GM12878 (cell line): ENCODE measurements around the gene ASF1B. TPM values are rescaled to one million over a fixed set of nuclear protein-coding genes. Genes with fewer than 3 reads are reported as not detected.

Source experiments
- ATAC-seq: fragments of 200-7000 bp; cut with Tn5 transposase; 3 replicates; pipeline ENCODE4 v1.9.1; 2020; ENCODE audit warnings: mild to moderate bottlenecking, moderate library complexity
- BruUV-seq: library from RNA; stranded (reverse); fragments of 400-500 nt; replicated peaks from 2 replicates; lab custom pipeline; 2021; lab: Mats Ljungman, UMichigan
- CTCF ChIA-PET: fragments of 300-600 bp; sonication (Branson Sonifier 250); formaldehyde crosslinking; extraction: SDS; loops from one replicate; lab custom pipeline; 2021; ENCODE audit warnings: inconsistent platforms; lab: Yijun Ruan, JAX
- POLR2A ChIA-PET: fragments of 350-600 bp; formaldehyde crosslinking; extraction: SDS; loops from one replicate; lab custom pipeline; 2021; ENCODE audit warnings: inconsistent platforms; lab: Charles Lee
- RAD21 ChIA-PET: fragments of 300-600 bp; sonication (Branson Sonifier 250); formaldehyde crosslinking; loops from one replicate; lab custom pipeline; 2023; ENCODE audit warnings: antibody characterized with exemption; ENCODE audit not compliant: unreplicated experiment; lab: Charles Lee
- SMC1A ChIA-PET: fragments of 300-600 bp; sonication (Branson Sonifier 250); formaldehyde crosslinking; loops from one replicate; lab custom pipeline; 2023; ENCODE audit not compliant: unreplicated experiment, uncharacterized antibody; lab: Charles Lee
- DNase-seq: peaks from one replicate; pipeline ENCODE4 v3.0.0-alpha.2; 2011; ENCODE audit warnings: low read depth, low spot score
- FAIRE-seq: peaks from 3 replicates; lab custom pipeline; 2011; peaks lifted over from hg19 to GRCh38; lab: Jason Lieb, UNC
- H2AFZ ChIP-seq: 2 replicates; pipeline ENCODE4 v1.6.0; 2011; ENCODE audit warnings: low read depth, low read length, control low read depth; ENCODE audit not compliant: control insufficient read depth
- H3K27ac ChIP-seq: 2 replicates; pipeline ENCODE4 v1.5.1; 2011; ENCODE audit warnings: control low read depth; ENCODE audit not compliant: control insufficient read depth, insufficient read depth
- H3K27me3 ChIP-seq, 2 experiments: replicated peaks in 1 of 2; 2 replicates each; pipeline versions ENCODE4 v1.6.0 to v1.6.1; 2011; ENCODE audit warnings: low read length in 1 of 2; ENCODE audit not compliant: control insufficient read depth in 2 of 2, insufficient read depth in 2 of 2
- H3K36me3 ChIP-seq, 2 experiments: 2 replicates each; pipeline ENCODE4 v1.5.1; 2011; ENCODE audit warnings: low read length in 1 of 2; ENCODE audit not compliant: control insufficient read depth in 2 of 2, insufficient read depth in 2 of 2
- H3K4me1 ChIP-seq: 2 replicates; pipeline ENCODE4 v1.6.1; 2011; ENCODE audit warnings: mild to moderate bottlenecking, low read length, moderate library complexity, mixed read lengths; ENCODE audit not compliant: control insufficient read depth, insufficient read depth
- H3K4me2 ChIP-seq: 2 replicates; pipeline ENCODE4 v1.6.0; 2011; ENCODE audit warnings: control low read depth; ENCODE audit not compliant: control insufficient read depth, insufficient read depth
- H3K4me3 ChIP-seq: fragments of 200-600 bp; sonication (generic); 2 replicates; pipeline ENCODE4 v1.5.1; 2016
- H3K79me2 ChIP-seq: 2 replicates; pipeline ENCODE4 v1.6.0; 2011; ENCODE audit warnings: low read length; ENCODE audit not compliant: control insufficient read depth, insufficient read depth
- H3K9ac ChIP-seq: 2 replicates; pipeline ENCODE4 v1.8.0; 2011; ENCODE audit warnings: low read length, control low read depth, mixed read lengths; ENCODE audit not compliant: control insufficient read depth, insufficient read depth
- H3K9me3 ChIP-seq: replicated peaks from 3 replicates; pipeline ENCODE4 v1.5.1; 2011; ENCODE audit warnings: mild to moderate bottlenecking, low read length; ENCODE audit not compliant: control insufficient read depth, insufficient read depth
- H4K20me1 ChIP-seq: 2 replicates; pipeline ENCODE4 v1.6.0; 2011; ENCODE audit not compliant: control insufficient read depth, insufficient read depth
- ASH2L ChIP-seq: fragments of 300-600, 200-600 bp; sonication (generic); IDR thresholded peaks from 2 replicates; pipeline ENCODE4 v1.6.1; 2017; ENCODE audit warnings: low read depth, mild to moderate bottlenecking, borderline replicate concordance
- CBX3 ChIP-seq: fragments of 200-600 bp; sonication (generic); IDR thresholded peaks from 2 replicates; pipeline ENCODE4 v1.6.1; 2016; ENCODE audit warnings: low read depth, borderline replicate concordance
- EGR1 ChIP-seq, 2 experiments: IDR thresholded peaks; 1 replicate in 1 of 2; 2 replicates in 1 of 2; pipeline ENCODE4 v1.6.1; 2011 to 2012; ENCODE audit warnings: low read depth in 2 of 2, low read length in 2 of 2, borderline replicate concordance in 1 of 2, mild to moderate bottlenecking in 1 of 2, moderate library complexity in 1 of 2
- FOXK2 ChIP-seq: fragments of 450-650 bp; IDR thresholded peaks from 2 replicates; pipeline ENCODE4 v1.6.1; 2017; ENCODE audit warnings: mild to moderate bottlenecking, moderate library complexity
- IKZF2 ChIP-seq, 2 experiments: fragments of 450-650 bp; IDR thresholded peaks; 2 replicates each; pipeline ENCODE4 v1.6.1; 2017; ENCODE audit warnings: mild to moderate bottlenecking in 2 of 2, moderate library complexity in 2 of 2
- MYB ChIP-seq: fragments of 150-350 bp; IDR thresholded peaks from 2 replicates; pipeline ENCODE4 v1.6.1; 2014; ENCODE audit warnings: mild to moderate bottlenecking, low read depth, low read length, borderline replicate concordance
- NR2F1 ChIP-seq: fragments of 450-650 bp; conservative IDR thresholded peaks from 2 replicates; pipeline ENCODE4 v1.6.1; 2017; ENCODE audit warnings: mild to moderate bottlenecking
- POU2F2 ChIP-seq: IDR thresholded peaks from 3 replicates; pipeline ENCODE4 v1.6.1; 2011; ENCODE audit warnings: low read depth, mild to moderate bottlenecking, low read length, borderline replicate concordance
- RFX5 ChIP-seq: IDR thresholded peaks from 2 replicates; pipeline ENCODE4 v1.6.1; 2011; ENCODE audit warnings: low read depth, low read length, improper control_type of control experiment
- SIN3A ChIP-seq: IDR thresholded peaks from 2 replicates; pipeline ENCODE4 v1.6.1; 2012; ENCODE audit warnings: low read depth, low read length, improper control_type of control experiment
- TCF3 ChIP-seq: IDR thresholded peaks from 2 replicates; pipeline ENCODE4 v1.6.1; 2012; ENCODE audit warnings: low read depth, mild to moderate bottlenecking, low read length, borderline replicate concordance; ENCODE audit not compliant: insufficient read depth
- ZNF24 ChIP-seq: fragments of 450-650 bp; IDR thresholded peaks from 2 replicates; pipeline ENCODE4 v1.6.1; 2017; ENCODE audit warnings: antibody characterized with exemption, mild to moderate bottlenecking
- WGBS: methylation state at CpG from one replicate; pipeline ENCODE4 v1.1.6; 2016; ENCODE audit warnings: low lambda C conversion rate; ENCODE audit not compliant: insufficient replicate concordance, insufficient coverage; ENCODE audit errors: missing lambda C conversion rate; 5-methylcytosine and 5-hydroxymethylcytosine counted together
- in situ Hi-C: fragments of 300-500 bp; cut with MboI; formaldehyde crosslinking; loops from 9 replicates; pipeline ENCODE4 v1.14.3; 2018; ENCODE audit warnings: mixed read lengths
- intact Hi-C: fragments of 100-400 bp; cut with micrococcal nuclease; formaldehyde crosslinking; loops from one replicate; pipeline ENCODE4 v1.14.2; 2022; ENCODE audit not compliant: unreplicated experiment
- polyA plus RNA-seq, 11 experiments: library from polyadenylated mRNA; depleted of rRNA in 4 of 11; unstranded in 6 of 11; stranded (reverse) in 5 of 11; fragments of >200 nt; fragmentation: Nextera tagmentation in 4 of 11; fragmentation: Illumina TruSeq in 1 of 11; extraction: Ambion mirVana in 4 of 11; extraction: Trizol in 1 of 11; gene quantifications; 1 replicate in 1 of 11; 2 replicates in 10 of 11; pipeline versions ENCODE4 v1.2.1 to v1.2.3, GENCODE V29; 2011 to 2016; ENCODE audit warnings: inconsistent platforms in 2 of 11, missing spikeins in 2 of 11, low read depth in 1 of 11
- total RNA-seq, 4 experiments: library from RNA; depleted of rRNA in 3 of 4; stranded (reverse); fragments of >200 nt in 3 of 4; fragmentation: Illumina TruSeq in 1 of 4; extraction: Trizol in 1 of 4; gene quantifications; 2 replicates each; pipeline versions ENCODE4 v1.2.1 to v1.2.3, GENCODE V29; 2013 to 2021
- TF ChIP-seq, protein P1 (sequence below): fragments of 450-650 bp; IDR thresholded peaks from 2 replicates; pipeline ENCODE4 v1.6.1; 2018; ENCODE audit warnings: mild to moderate bottlenecking, low read depth, moderate library complexity; ENCODE audit not compliant: partially characterized antibody
- TF ChIP-seq, protein P2 (sequence below): fragments of 450-650 bp; formaldehyde crosslinking; IDR thresholded peaks from 2 replicates; pipeline ENCODE4 v1.5.0; 2022; ENCODE audit warnings: mild to moderate bottlenecking, missing genetic modification characterization

ASF1B gene
- total and polyA plus RNA-seq, 10 of the 15 experiments (the other 5 are each of a cell fraction or from before 2014, with no cell fraction given), result 10.4 to 217 (median 90.2) TPM

DNA sequence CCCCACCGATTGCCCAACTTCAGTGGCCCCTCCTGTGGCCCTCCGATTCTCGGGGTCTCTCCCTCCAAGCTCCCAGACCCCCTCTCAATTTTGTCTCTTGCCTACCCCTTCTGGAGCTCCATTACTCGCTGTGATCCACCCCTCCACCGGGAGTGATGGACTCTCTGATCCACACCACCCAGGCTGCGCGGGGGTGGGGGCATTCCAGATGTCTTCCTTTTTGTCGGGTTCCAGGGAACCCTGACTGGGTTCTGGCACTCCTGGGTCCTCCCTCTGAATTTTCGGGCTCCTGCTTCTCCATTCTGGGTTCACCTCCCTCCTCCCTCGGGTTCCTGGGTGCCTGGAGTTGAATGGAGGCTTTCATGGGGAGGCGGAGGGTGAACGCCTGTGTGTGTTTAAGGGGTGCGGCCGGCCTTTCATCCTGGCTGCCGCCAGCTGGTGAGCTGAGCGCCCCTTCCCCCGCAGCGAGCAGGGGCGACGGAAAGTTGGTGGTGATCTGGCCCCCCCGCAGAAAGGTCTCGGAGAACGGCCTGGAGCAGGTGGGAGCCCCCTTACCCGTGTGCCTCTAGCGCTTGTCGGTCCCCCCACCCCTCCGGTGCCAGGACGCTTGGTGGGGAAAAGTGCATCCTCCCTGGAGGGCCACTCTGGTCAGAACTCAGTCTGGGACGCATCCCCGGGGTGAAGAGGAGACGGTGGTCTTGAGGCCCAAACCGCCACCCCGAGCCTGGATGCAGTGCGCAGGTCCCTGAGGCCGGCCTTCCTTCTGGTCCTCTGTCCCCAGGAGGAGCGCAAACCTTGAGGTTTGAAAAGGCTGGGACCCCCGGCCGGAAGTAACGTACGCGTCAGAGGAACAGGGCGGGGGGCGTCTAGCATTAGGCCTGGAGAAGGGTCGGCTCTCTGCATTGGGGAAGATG, 62.2 kb downstream of the ASF1B start:
- CTCF ChIA-PET, result interaction anchor here (0.6 to 6.7 kb wide), 12 partner anchors 8 to 477 kb away, joined by 3 to 152 read pairs (median 8); partner anchors contain the start of genes ASF1B, NANOS3 and RLN3
- peaks cover 19% of the 10 kb centered on the region for H3K4me1 ChIP-seq
- no peaks in the 10 kb centered on the region for H3K27me3 ChIP-seq
- peak overlapping the region; percentile 81 for H3K4me3 ChIP-seq
- BruUV-seq, result no TSS peak
- SMC1A ChIA-PET, result interaction anchor here (0.6 to 5.4 kb wide), 3 partner anchors 121 to 202 kb away, joined by 3 to 47 read pairs (median 4); partner anchors contain the start of gene NANOS3
- no peak for DNase-seq
- 6% methylated on average over 44 of the region's 44 CpGs for WGBS
- no peaks in the 10 kb centered on the region for H3K36me3 ChIP-seq
- in situ Hi-C loops (loop anchor here (5.0 to 25.0 kb wide), 3 partner anchors 192 to 787 kb away; no protein-coding TSS in a partner anchor), intact Hi-C loops (loop anchor here (5.0 kb wide), 1 partner anchor 273 kb away; no protein-coding TSS in a partner anchor)
- peak; percentile 4 for ATAC-seq
- peak overlapping the region; percentile 42; the same call in 1 of the 2 replicates for H3K9ac ChIP-seq
- no peaks in the 10 kb centered on the region for H3K79me2 ChIP-seq
- POLR2A ChIA-PET, result interaction anchor here (0.5 to 1.1 kb wide), 5 partner anchors 8 to 127 kb away, joined by 3 to 6 read pairs (median 4); partner anchors contain the start of gene ASF1B
- H3K4me2 ChIP-seq, result peak overlapping the region; percentile 100
- no peaks in the 10 kb centered on the region for H4K20me1 ChIP-seq
- H3K27ac ChIP-seq, result no peak overlapping the region
- H3K9me3 ChIP-seq, result no peaks in the 10 kb centered on the region
- H2AFZ ChIP-seq, result peak overlapping the region; percentile 57
- RAD21 ChIA-PET, result interaction anchor here (0.6 to 3.0 kb wide), 4 partner anchors 40 to 279 kb away, joined by 3 to 15 read pairs (median 12); partner anchors contain the start of genes ASF1B and IL27RA
- TF ChIP-seq NR2F1 (no peak), MYB (no peak), SIN3A (0 out of 2 replicates have a peak, but pooled peaks have one; percentile 15), ASH2L (no peak), FOXK2 (no peak), IKZF2 (IDR thresholded peaks at IDR 0.05) (peak in 1 of 2 experiments; percentile 18; a peak in 1 of 4 replicates), EGR1 (IDR thresholded peaks at IDR 0.05; ENCODE audit: borderline replicate concordance in 1 of 2, low read depth in 2 of 2, low read length in 2 of 2) (peak in 1 of 2 experiments; percentile 72; a peak in 1 of 3 replicates), TCF3 (no peak), RFX5 (no peak), ZNF24 (no peak), POU2F2 (no peak), CBX3 (no peak)
- TF ChIP-seq, protein P1, sequence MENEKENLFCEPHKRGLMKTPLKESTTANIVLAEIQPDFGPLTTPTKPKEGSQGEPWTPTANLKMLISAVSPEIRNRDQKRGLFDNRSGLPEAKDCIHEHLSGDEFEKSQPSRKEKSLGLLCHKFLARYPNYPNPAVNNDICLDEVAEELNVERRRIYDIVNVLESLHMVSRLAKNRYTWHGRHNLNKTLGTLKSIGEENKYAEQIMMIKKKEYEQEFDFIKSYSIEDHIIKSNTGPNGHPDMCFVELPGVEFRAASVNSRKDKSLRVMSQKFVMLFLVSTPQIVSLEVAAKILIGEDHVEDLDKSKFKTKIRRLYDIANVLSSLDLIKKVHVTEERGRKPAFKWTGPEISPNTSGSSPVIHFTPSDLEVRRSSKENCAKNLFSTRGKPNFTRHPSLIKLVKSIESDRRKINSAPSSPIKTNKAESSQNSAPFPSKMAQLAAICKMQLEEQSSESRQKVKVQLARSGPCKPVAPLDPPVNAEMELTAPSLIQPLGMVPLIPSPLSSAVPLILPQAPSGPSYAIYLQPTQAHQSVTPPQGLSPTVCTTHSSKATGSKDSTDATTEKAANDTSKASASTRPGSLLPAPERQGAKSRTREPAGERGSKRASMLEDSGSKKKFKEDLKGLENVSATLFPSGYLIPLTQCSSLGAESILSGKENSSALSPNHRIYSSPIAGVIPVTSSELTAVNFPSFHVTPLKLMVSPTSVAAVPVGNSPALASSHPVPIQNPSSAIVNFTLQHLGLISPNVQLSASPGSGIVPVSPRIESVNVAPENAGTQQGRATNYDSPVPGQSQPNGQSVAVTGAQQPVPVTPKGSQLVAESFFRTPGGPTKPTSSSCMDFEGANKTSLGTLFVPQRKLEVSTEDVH, result no peak
- TF ChIP-seq, protein P2, sequence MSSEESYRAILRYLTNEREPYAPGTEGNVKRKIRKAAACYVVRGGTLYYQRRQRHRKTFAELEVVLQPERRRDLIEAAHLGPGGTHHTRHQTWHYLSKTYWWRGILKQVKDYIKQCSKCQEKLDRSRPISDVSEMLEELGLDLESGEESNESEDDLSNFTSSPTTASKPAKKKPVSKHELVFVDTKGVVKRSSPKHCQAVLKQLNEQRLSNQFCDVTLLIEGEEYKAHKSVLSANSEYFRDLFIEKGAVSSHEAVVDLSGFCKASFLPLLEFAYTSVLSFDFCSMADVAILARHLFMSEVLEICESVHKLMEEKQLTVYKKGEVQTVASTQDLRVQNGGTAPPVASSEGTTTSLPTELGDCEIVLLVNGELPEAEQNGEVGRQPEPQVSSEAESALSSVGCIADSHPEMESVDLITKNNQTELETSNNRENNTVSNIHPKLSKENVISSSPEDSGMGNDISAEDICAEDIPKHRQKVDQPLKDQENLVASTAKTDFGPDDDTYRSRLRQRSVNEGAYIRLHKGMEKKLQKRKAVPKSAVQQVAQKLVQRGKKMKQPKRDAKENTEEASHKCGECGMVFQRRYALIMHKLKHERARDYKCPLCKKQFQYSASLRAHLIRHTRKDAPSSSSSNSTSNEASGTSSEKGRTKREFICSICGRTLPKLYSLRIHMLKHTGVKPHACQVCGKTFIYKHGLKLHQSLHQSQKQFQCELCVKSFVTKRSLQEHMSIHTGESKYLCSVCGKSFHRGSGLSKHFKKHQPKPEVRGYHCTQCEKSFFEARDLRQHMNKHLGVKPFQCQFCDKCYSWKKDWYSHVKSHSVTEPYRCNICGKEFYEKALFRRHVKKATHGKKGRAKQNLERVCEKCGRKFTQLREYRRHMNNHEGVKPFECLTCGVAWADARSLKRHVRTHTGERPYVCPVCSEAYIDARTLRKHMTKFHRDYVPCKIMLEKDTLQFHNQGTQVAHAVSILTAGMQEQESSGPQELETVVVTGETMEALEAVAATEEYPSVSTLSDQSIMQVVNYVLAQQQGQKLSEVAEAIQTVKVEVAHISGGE (CRISPR knock-in tag), result no peak
- FAIRE-seq, result no peak
